Stimulated activated naive CD8-positive, alpha-beta T cell treated with anti-CD3 and anti-CD28 coated beads, Interleukin-15, amount 100 ng/mL, for 72 hours (primary cell): Measurements from ENCODE around the gene RIMBP2.

Experiments
- ATAC-seq: fragments of 150-1000 bp; cut with Tn5 transposase; 2 replicates; pipeline ENCODE4 v1.10.0; 2021; ENCODE audit warnings: mild to moderate bottlenecking, moderate library complexity
- DNase-seq, 2 donors: peaks; one replicate each; pipeline ENCODE4 v3.0.0; 2021 to 2022
- H3K27ac Mint-ChIP-seq, 2 donors: one replicate each; pipeline ENCODE4 v1.8.0; 2022; ENCODE audit warnings: mild to moderate bottlenecking in 2 of 2, mixed read lengths in 2 of 2, moderate library complexity in 2 of 2
- H3K27me3 Mint-ChIP-seq: one replicate; pipeline ENCODE4 v1.8.0; 2022; ENCODE audit warnings: mixed read lengths
- H3K4me1 Mint-ChIP-seq: one replicate; pipeline ENCODE4 v1.8.0; 2022; ENCODE audit warnings: mild to moderate bottlenecking, mixed read lengths
- H3K4me3 Mint-ChIP-seq, 2 donors: one replicate each; pipeline ENCODE4 v1.8.0; 2022; ENCODE audit warnings: mild to moderate bottlenecking in 2 of 2, mixed read lengths in 2 of 2, moderate library complexity in 1 of 2
- H3K9me3 Mint-ChIP-seq, 2 donors: one replicate each; pipeline ENCODE4 v1.8.0; 2022; ENCODE audit warnings: mixed read lengths in 2 of 2

The RIMBP2 gene

GRCh38 chr12:130560321-130560720, 155.8 kb downstream of the RIMBP2 start:
- Mint-ChIP-seq H3K4me1 (no peaks in the 10 kb centered on the region), H3K27ac (no peak overlapping the region), H3K27me3 (peaks cover 58% of the 10 kb centered on the region), H3K9me3 (peaks cover 13 to 15% of the 10 kb centered on the region in 2 donors), H3K4me3 (no peak overlapping the region)
- no peak for ATAC-seq
- DNase-seq = no peak

DNA sequence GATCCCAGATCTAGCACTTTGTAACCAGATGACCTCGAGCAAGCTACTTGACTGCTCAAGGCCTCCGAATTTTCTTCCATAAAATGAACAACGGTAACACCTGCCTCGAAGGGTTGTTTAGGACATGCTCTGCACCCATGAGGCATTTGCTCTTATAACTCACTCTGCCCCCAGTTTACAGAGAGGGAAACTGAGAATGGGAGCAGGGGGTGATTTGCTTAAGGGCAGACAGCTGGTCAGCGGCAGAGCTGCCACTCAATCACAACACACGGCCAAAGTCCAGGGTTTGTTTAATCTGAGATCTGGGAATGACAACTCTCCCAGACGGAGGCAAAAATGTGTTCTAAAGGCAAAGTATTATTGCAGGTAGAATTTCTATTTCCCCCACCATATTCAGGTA, 156.3 kb downstream of the RIMBP2 start:
- Mint-ChIP-seq H3K9me3 (peaks cover 11 to 12% of the 10 kb centered on the region in 2 donors), H3K27ac (no peak overlapping the region), H3K4me3 (no peak overlapping the region), H3K4me1 (no peaks in the 10 kb centered on the region), H3K27me3 (peaks cover 58% of the 10 kb centered on the region)
- DNase-seq (no peak), ATAC-seq (no peak)

GRCh38 chr12:130557886-130558765, 158.0 kb downstream of the RIMBP2 start:
- Mint-ChIP-seq H3K9me3 (peaks cover 0 to 5% of the 10 kb centered on the region in 2 donors), H3K4me3 (no peak overlapping the region), H3K27ac (no peak overlapping the region), H3K4me1 (no peaks in the 10 kb centered on the region), H3K27me3 (peaks cover 58% of the 10 kb centered on the region)
- ATAC-seq = no peak
- DNase-seq = no peak

- Mint-ChIP-seq H3K27me3 (peaks cover 53% of the 10 kb centered on the region), H3K27ac (no peak overlapping the region), H3K4me1 (no peaks in the 10 kb centered on the region), H3K4me3 (no peak overlapping the region), H3K9me3 (peaks cover 0 to 5% of the 10 kb centered on the region in 2 donors)
- no peak for DNase-seq
- no peak for ATAC-seq
Observed at GRCh38 chr12:130557201-130557600, 158.9 kb downstream of the RIMBP2 start.

GRCh38 chr12:130556486-130557055, 159.5 kb downstream of the RIMBP2 start:
- no peak for DNase-seq
- Mint-ChIP-seq H3K27ac (peak overlapping the region in 1 of 2 donors; percentile 54), H3K4me3 (no peak overlapping the region), H3K27me3 (peaks cover 53% of the 10 kb centered on the region), H3K4me1 (no peaks in the 10 kb centered on the region), H3K9me3 (peaks cover 4 to 5% of the 10 kb centered on the region in 2 donors)
- ATAC-seq = no peak

GRCh38 chr12:130555628-130556485, 160.2 kb downstream of the RIMBP2 start:
- ATAC-seq = no peak
- H3K27me3 Mint-ChIP-seq = peaks cover 53% of the 10 kb centered on the region
- peaks cover 5 to 11% of the 10 kb centered on the region in 2 donors for H3K9me3 Mint-ChIP-seq
- H3K4me1 Mint-ChIP-seq = no peaks in the 10 kb centered on the region
- no peak overlapping the region for H3K27ac Mint-ChIP-seq
- no peak overlapping the region for H3K4me3 Mint-ChIP-seq
- DNase-seq = no peak

DNA sequence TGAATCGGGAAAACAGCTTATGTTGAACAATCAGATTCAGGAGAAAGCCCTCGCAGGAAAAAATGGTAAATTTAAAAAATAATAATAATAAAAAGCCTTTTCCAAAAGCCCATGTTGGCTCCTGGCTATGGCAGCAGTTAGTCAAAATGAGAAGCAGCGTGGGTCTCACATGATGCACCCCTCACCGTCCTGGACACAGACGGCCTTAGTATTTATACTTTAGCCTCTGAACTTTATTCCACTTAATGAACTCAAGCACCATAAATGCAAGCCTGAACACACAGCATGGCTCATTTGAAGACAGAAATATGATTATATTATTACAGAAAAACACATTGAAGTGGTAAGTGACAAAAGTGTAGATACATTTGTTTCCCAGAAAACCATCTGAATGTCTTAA, 160.9 kb downstream of the RIMBP2 start:
- Mint-ChIP-seq H3K4me1 (no peaks in the 10 kb centered on the region), H3K27me3 (peaks cover 51% of the 10 kb centered on the region), H3K27ac (no peak overlapping the region), H3K9me3 (peaks cover 0 to 13% of the 10 kb centered on the region in 2 donors), H3K4me3 (no peak overlapping the region)
- ATAC-seq (no peak), DNase-seq (no peak)

DNA sequence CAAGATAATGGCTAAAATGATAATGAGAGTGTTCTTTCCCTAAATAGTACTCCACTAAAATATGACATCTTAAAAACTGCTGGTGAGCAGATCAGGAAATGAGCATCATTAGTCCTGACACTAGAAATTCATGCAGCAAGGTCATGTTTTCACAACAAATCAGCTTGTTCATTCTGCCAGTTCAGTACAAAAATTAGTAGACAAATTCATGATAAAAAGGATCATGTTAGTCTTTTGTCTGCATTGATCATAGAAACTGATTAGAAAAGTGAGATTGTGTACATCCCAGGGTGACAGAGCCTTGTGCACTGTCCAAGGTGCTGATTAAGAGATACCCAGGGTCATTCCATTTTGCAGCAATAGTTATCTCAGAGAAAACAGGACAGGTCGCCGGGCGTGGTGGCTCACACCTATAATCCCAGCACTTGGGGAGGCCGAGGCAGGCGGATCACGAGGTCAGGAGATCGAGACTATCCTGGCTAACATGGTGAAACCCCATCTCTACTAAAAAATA, 163.6 kb downstream of the RIMBP2 start:
- H3K27ac Mint-ChIP-seq = peak overlapping the region in 1 of 2 donors; percentile 54
- no peak for DNase-seq
- H3K4me1 Mint-ChIP-seq = no peaks in the 10 kb centered on the region
- peaks cover 35% of the 10 kb centered on the region for H3K27me3 Mint-ChIP-seq
- no peak overlapping the region for H3K4me3 Mint-ChIP-seq
- peaks cover 0 to 19% of the 10 kb centered on the region in 2 donors for H3K9me3 Mint-ChIP-seq
- ATAC-seq = no peak

- H3K9me3 Mint-ChIP-seq = peaks cover 0 to 19% of the 10 kb centered on the region in 2 donors
- DNase-seq (no peak), ATAC-seq (no peak)
- H3K27me3 Mint-ChIP-seq = peaks cover 17% of the 10 kb centered on the region
- no peak overlapping the region for H3K27ac Mint-ChIP-seq
- H3K4me1 Mint-ChIP-seq = no peaks in the 10 kb centered on the region
- H3K4me3 Mint-ChIP-seq = no peak overlapping the region
Observed at GRCh38 chr12:130549361-130549760, 166.7 kb downstream of the RIMBP2 start.

- no peaks in the 10 kb centered on the region for H3K4me1 Mint-ChIP-seq
- H3K27ac Mint-ChIP-seq = no peak overlapping the region
- ATAC-seq = no peak
- peaks cover 0 to 19% of the 10 kb centered on the region in 2 donors for H3K9me3 Mint-ChIP-seq
- H3K27me3 Mint-ChIP-seq = peaks cover 8% of the 10 kb centered on the region
- no peak overlapping the region for H3K4me3 Mint-ChIP-seq
- DNase-seq = no peak
Observed at GRCh38 chr12:130547480-130548155, 168.5 kb downstream of the RIMBP2 start.

GRCh38 chr12:130546494-130546893, 169.6 kb downstream of the RIMBP2 start:
- ATAC-seq = no peak
- no peak overlapping the region for H3K4me3 Mint-ChIP-seq
- H3K9me3 Mint-ChIP-seq = peaks cover 0 to 15% of the 10 kb centered on the region in 2 donors
- no peak overlapping the region for H3K27ac Mint-ChIP-seq
- peaks cover 8% of the 10 kb centered on the region for H3K27me3 Mint-ChIP-seq
- no peak for DNase-seq
- no peaks in the 10 kb centered on the region for H3K4me1 Mint-ChIP-seq

- Mint-ChIP-seq H3K9me3 (peaks cover 2 to 16% of the 10 kb centered on the region in 2 donors), H3K27me3 (peaks cover 8% of the 10 kb centered on the region), H3K4me3 (no peak overlapping the region), H3K27ac (no peak overlapping the region), H3K4me1 (no peaks in the 10 kb centered on the region)
- DNase-seq = no peak
- no peak for ATAC-seq
Observed at GRCh38 chr12:130545475-130545874, 170.6 kb downstream of the RIMBP2 start.

DNA sequence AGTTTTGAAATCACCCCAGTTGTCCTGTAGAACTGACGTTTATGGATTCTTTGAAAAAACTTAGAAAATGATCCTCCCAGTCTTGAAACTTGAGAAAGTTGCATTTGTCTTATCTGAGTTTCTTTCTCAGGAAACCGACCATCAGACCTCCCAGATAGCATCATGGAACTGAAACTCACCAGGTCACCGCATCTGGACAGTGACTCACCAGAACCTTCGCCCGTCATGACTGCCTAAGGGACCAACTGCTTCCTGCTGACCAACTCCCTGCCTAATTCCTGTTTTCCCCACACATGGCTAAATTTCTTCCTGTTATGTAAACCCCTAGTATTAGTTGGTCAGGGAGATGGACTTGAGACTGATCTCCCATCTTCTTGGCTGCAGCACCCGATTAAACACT, 175.7 kb downstream of the RIMBP2 start:
- peaks cover 13 to 25% of the 10 kb centered on the region in 2 donors for H3K9me3 Mint-ChIP-seq
- no peak for ATAC-seq
- H3K27ac Mint-ChIP-seq = no peak overlapping the region

DNA sequence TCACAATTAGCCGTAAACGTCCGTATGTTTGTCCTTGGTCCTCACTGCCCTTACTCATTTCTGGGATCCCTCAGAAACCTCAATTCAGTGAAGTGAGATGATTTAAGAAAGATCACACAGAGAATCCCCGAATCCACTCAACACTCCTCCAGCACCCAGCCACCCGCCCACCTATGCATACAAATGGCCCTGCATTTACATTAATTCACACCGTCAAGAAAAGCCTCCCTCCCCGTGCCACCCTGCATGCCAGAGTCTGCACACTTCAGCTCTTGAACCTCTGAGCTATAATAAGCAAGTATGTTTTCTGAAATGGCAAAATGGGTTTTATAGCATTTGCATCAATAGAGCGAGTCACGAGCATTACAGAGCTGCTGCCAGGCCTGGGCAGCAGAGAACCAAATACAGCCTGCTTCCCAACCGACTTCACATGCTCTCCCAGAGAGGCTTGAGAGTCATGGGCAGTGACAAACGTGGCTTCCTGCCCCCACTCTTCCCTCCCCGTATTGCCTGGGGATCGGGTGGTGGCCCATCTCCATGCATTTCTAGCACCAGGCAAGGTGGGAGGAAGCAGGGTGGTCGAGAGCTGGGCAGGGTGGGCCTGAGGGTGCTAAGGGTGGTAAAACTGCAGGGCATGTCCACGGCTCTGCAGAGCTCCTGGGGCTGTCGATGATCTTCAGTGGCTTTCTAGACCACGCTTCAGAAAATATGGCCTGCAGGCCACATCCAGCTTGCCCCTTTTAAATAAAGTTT, 177.6 kb downstream of the RIMBP2 start:
- peaks cover 13 to 25% of the 10 kb centered on the region in 2 donors for H3K9me3 Mint-ChIP-seq
- DNase-seq (no peak), ATAC-seq (no peak)
- no peak overlapping the region for H3K27ac Mint-ChIP-seq
- H3K4me3 Mint-ChIP-seq = no peak overlapping the region
- H3K4me1 Mint-ChIP-seq = no peaks in the 10 kb centered on the region
- no peaks in the 10 kb centered on the region for H3K27me3 Mint-ChIP-seq

More for the DNA sequence above, 175.7 kb downstream of the RIMBP2 start:
- Mint-ChIP-seq H3K27me3 (no peaks in the 10 kb centered on the region), H3K4me1 (no peaks in the 10 kb centered on the region), H3K4me3 (no peak overlapping the region)
- no peak for DNase-seq
